Mammary epithelial cell (primary cell): ENCODE measurements around the gene MACROH2A1.

ENCODE experiments used
- EZH2 ChIP-seq: IDR thresholded peaks from 2 replicates; pipeline ENCODE4 v1.6.1; 2012; ENCODE audit warnings: low read length, inconsistent platforms, borderline replicate concordance
- TF ChIP-seq, protein P1 (sequence below), 2 donors: IDR thresholded peaks in 1 of 2; conservative IDR thresholded peaks in 1 of 2; 2 replicates each; pipeline ENCODE4 v1.5.1; 2011 to 2012; ENCODE audit warnings: inconsistent platforms in 2 of 2, low read length in 2 of 2, mild to moderate bottlenecking in 2 of 2, control low read depth in 1 of 2, low read depth in 1 of 2; ENCODE audit not compliant: insufficient read depth in 1 of 2; ENCODE audit errors: extremely low read depth in 1 of 2

DNA sequence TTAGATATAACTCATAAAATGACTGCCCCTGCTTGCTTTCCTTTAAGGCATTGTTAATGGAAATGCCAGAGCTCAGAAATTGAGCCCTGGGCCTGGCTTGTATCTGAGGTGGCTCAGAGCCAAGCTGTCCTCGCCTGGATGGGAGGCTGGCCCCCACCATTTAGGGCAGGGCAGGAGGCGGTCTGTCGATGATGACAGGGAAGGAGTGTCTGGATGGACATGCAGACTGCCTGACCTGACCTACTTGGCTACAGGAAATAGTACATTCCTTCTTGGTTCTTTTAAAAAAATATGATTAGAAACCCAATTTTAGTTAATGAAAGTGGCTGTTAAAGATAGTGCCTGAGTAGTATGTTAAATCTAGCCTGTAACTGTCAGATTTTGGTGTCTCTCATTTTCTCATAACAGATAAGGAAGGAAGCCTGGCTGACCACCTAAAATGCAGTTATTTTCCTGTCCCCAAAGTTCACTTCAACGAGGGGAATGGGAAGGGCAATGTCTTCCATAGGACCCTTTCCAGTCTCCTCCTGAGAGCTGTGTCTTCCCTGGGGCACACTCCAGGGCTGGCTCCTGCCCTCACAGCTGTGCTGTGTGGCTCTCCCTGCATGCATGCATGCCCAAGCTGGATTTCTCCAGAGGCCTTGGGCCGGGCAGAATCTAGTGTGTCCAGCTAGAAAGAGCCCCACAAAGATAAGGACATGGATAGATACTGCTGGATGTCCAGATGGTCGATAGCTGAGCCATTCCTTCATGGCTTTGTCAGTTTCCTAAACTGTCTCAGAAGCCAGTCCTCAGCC, 42.3 kb downstream of the MACROH2A1 start:
- TF ChIP-seq, protein P1, sequence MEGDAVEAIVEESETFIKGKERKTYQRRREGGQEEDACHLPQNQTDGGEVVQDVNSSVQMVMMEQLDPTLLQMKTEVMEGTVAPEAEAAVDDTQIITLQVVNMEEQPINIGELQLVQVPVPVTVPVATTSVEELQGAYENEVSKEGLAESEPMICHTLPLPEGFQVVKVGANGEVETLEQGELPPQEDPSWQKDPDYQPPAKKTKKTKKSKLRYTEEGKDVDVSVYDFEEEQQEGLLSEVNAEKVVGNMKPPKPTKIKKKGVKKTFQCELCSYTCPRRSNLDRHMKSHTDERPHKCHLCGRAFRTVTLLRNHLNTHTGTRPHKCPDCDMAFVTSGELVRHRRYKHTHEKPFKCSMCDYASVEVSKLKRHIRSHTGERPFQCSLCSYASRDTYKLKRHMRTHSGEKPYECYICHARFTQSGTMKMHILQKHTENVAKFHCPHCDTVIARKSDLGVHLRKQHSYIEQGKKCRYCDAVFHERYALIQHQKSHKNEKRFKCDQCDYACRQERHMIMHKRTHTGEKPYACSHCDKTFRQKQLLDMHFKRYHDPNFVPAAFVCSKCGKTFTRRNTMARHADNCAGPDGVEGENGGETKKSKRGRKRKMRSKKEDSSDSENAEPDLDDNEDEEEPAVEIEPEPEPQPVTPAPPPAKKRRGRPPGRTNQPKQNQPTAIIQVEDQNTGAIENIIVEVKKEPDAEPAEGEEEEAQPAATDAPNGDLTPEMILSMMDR (conservative IDR thresholded peaks at IDR 0.05 in 1 of 2, IDR thresholded peaks at IDR 0.05 in 1 of 2; ENCODE audit: extremely low read depth in 1 of 2, insufficient read depth in 1 of 2, low read depth in 1 of 2, low read length in 2 of 2) = no peak
- no peak for TF ChIP-seq EZH2
